Keratinocyte (primary cell): ENCODE measurements around the gene USP6. TPM values are rescaled to one million over a fixed set of nuclear protein-coding genes. Genes with fewer than 3 reads are reported as not detected.
"Not testable (repeated sequence)": the region's sequence is repeated elsewhere in the genome, so short reads cannot be mapped to it uniquely, and the experiment has no call there.

ENCODE experiments used
- DNase-seq: peaks from one replicate; pipeline ENCODE4 v3.0.0-alpha.2; 2011; ENCODE audit warnings: low read depth, missing footprints, low spot score
- FAIRE-seq: peaks from 2 replicates; lab custom pipeline; 2011; peaks lifted over from hg19 to GRCh38; lab: Jason Lieb, UNC
- H2AFZ ChIP-seq: 2 replicates; pipeline ENCODE4 v1.6.0; 2012; ENCODE audit warnings: low read length, control low read depth, inconsistent platforms; ENCODE audit not compliant: control insufficient read depth
- H3K27ac ChIP-seq: 2 replicates; pipeline ENCODE4 v1.5.1; 2011; ENCODE audit warnings: low read length; ENCODE audit not compliant: control insufficient read depth, insufficient read depth
- H3K27me3 ChIP-seq: 3 replicates; pipeline ENCODE4 v1.6.0; 2011; ENCODE audit warnings: low read length; ENCODE audit not compliant: control insufficient read depth, insufficient read depth; ENCODE audit errors: extremely low read depth
- H3K36me3 ChIP-seq, 2 experiments: 2 replicates in 1 of 2; 3 replicates in 1 of 2; pipeline ENCODE4 v1.5.1; 2011; ENCODE audit warnings: low read length in 2 of 2, mild to moderate bottlenecking in 1 of 2; ENCODE audit not compliant: control insufficient read depth in 2 of 2, insufficient read depth in 2 of 2; ENCODE audit errors: extremely low read depth in 1 of 2
- H3K4me1 ChIP-seq: 3 replicates; pipeline ENCODE4 v1.5.1; 2011; ENCODE audit warnings: low read length; ENCODE audit not compliant: control insufficient read depth, insufficient read depth; ENCODE audit errors: extremely low read depth
- H3K4me2 ChIP-seq: 3 replicates; pipeline ENCODE4 v1.6.0; 2011; ENCODE audit warnings: low read depth, low read length; ENCODE audit not compliant: control insufficient read depth, insufficient read depth; ENCODE audit errors: extremely low read depth
- H3K4me3 ChIP-seq, 3 experiments: fragments of 200-600 bp in 1 of 3; sonication (generic) in 1 of 3; 2 replicates in 2 of 3; 3 replicates in 1 of 3; pipeline ENCODE4 v1.5.1; 2011 to 2016; ENCODE audit warnings: low read length in 3 of 3, mild to moderate bottlenecking in 3 of 3, control low read depth in 2 of 3, inconsistent platforms in 1 of 3, low read depth in 1 of 3, mixed read lengths in 1 of 3, mixed run types in 1 of 3, moderate library complexity in 1 of 3; ENCODE audit not compliant: control insufficient read depth in 2 of 3, insufficient read depth in 2 of 3; ENCODE audit errors: extremely low read depth in 1 of 3
- H3K79me2 ChIP-seq: 2 replicates; pipeline ENCODE4 v1.6.0; 2012; ENCODE audit warnings: low read length; ENCODE audit not compliant: control insufficient read depth, insufficient read depth
- H3K9ac ChIP-seq: 3 replicates; pipeline ENCODE4 v1.6.0; 2011; ENCODE audit warnings: low read length; ENCODE audit not compliant: control insufficient read depth, insufficient read depth; ENCODE audit errors: extremely low read depth
- H3K9me1 ChIP-seq: 3 replicates; pipeline ENCODE4 v1.6.0; 2011; ENCODE audit warnings: low read length; ENCODE audit not compliant: control insufficient read depth, insufficient read depth; ENCODE audit errors: extremely low read depth
- H3K9me3 ChIP-seq: 2 replicates; pipeline ENCODE4 v1.5.1; 2012; ENCODE audit warnings: low read depth, low read length; ENCODE audit not compliant: control insufficient read depth
- H4K20me1 ChIP-seq: 3 replicates; pipeline ENCODE4 v1.6.0; 2011; ENCODE audit warnings: low read length; ENCODE audit not compliant: control insufficient read depth, insufficient read depth; ENCODE audit errors: extremely low read depth
- CTCF ChIP-seq, 3 experiments: IDR thresholded peaks in 1 of 3; conservative IDR thresholded peaks in 1 of 3; optimal IDR thresholded peaks in 1 of 3; 2 replicates in 2 of 3; 3 replicates in 1 of 3; pipeline versions ENCODE3 to v1.5.1; 2011; ENCODE audit warnings: low read length in 3 of 3, mild to moderate bottlenecking in 3 of 3, moderate library complexity in 2 of 3, control low read depth in 1 of 3, inconsistent platforms in 1 of 3; ENCODE audit not compliant: insufficient read depth in 2 of 3; ENCODE audit errors: extremely low read depth in 1 of 3
- EZH2 ChIP-seq: IDR thresholded peaks from one replicate; pipeline ENCODE4 v1.6.1; 2012; ENCODE audit warnings: inconsistent platforms, mild to moderate bottlenecking, low read length, moderate library complexity
- dilution Hi-C: fragments of 300-500 bp; cut with MboI; formaldehyde crosslinking; loops from one replicate; pipeline ENCODE4 v1.7.0; 2020; ENCODE audit warnings: low sequenced_read_pairs; ENCODE audit not compliant: extremely low pct_ligation_motif_present
- polyA plus RNA-seq, 5 experiments: library from polyadenylated mRNA; depleted of rRNA in 3 of 5; stranded (reverse) in 3 of 5; stranded (forward) in 1 of 5; unstranded in 1 of 5; fragments of >200 nt; gene quantifications; 1 replicate in 1 of 5; 2 replicates in 3 of 5; 3 replicates in 1 of 5; pipeline versions ENCODE4 v1.2.1 to v1.2.3, GENCODE V29; 2011 to 2012; ENCODE audit warnings: missing spikeins in 2 of 5, low read depth in 1 of 5, low replicate concordance in 1 of 5

The USP6 gene
- polyA plus RNA-seq, 1 donor (not counting 4 experiments of a cell fraction or from before 2014, with no cell fraction given) = not detected

GRCh38 chr17:5160702-5161101 is 44.9 kb downstream of the USP6 start:
- H3K4me3 ChIP-seq, H3K27me3 ChIP-seq, H3K79me2 ChIP-seq, H3K27ac ChIP-seq, H2AFZ ChIP-seq, H4K20me1 ChIP-seq, H3K4me2 ChIP-seq, H3K9me3 ChIP-seq, dilution Hi-C loops, H3K4me1 ChIP-seq, H3K36me3 ChIP-seq, FAIRE-seq, H3K9me1 ChIP-seq, H3K9ac ChIP-seq, DNase-seq: not testable (repeated sequence)

GRCh38 chr17:5161793-5162192 is 46.0 kb downstream of the USP6 start:
- FAIRE-seq, H3K4me3 ChIP-seq, H3K4me1 ChIP-seq, H3K4me2 ChIP-seq, H2AFZ ChIP-seq, H3K36me3 ChIP-seq, H3K9ac ChIP-seq, H3K9me3 ChIP-seq, H4K20me1 ChIP-seq, dilution Hi-C loops, H3K79me2 ChIP-seq, DNase-seq, H3K27ac ChIP-seq, H3K27me3 ChIP-seq, H3K9me1 ChIP-seq: not testable (repeated sequence)

DNA sequence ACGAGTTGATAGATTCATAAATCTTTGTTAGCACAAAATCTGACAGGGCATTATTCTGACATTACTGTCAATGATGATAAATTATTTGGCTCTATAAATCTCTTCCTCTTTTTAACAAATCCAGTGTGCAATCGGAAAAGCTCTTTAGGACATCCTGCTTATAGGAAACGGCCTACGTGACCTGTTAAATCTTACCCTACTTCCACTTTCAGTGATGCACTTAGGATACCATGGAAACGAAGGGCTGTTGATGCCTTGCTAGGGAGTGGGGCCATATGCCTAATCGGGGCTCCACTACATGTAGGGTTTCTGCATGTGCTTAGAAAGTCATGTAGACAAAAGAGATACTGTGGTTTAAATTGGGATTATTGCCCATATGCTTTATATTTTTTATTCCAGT is 48.6 kb downstream of the USP6 start:
- Histone ChIP-seq H3K79me2 (no peaks in the 10 kb centered on the region), H3K4me2 (no peak overlapping the region), H2AFZ (no peak overlapping the region), H3K27ac (no peak overlapping the region), H3K9me3 (no peaks in the 10 kb centered on the region), H4K20me1 (no peaks in the 10 kb centered on the region), H3K4me1 (no peaks in the 10 kb centered on the region), H3K4me3 (no peak overlapping the region), H3K9me1 (no peaks in the 10 kb centered on the region), H3K36me3 (no peaks in the 10 kb centered on the region), H3K9ac (no peak overlapping the region), H3K27me3 (no peaks in the 10 kb centered on the region)
- FAIRE-seq = no peak
- TF ChIP-seq CTCF (optimal IDR thresholded peaks at IDR 0.05 in 1 of 3, IDR thresholded peaks at IDR 0.05 in 1 of 3, conservative IDR thresholded peaks at IDR 0.05 in 1 of 3; ENCODE audit: extremely low read depth in 1 of 3, insufficient read depth in 2 of 3, low read length in 3 of 3) (no peak), EZH2 (no peak)
- DNase-seq = no peak
- dilution Hi-C loops = no loop called here

GRCh38 chr17:5165791-5166564 is 50.1 kb downstream of the USP6 start:
- H3K9me1 ChIP-seq, H3K9me3 ChIP-seq, H3K36me3 ChIP-seq, H3K27ac ChIP-seq, H3K9ac ChIP-seq, H2AFZ ChIP-seq, H3K4me1 ChIP-seq, H4K20me1 ChIP-seq, H3K27me3 ChIP-seq, H3K4me3 ChIP-seq, DNase-seq, H3K4me2 ChIP-seq, FAIRE-seq, H3K79me2 ChIP-seq, dilution Hi-C loops: not testable (repeated sequence)
